H1 (cell line): ENCODE results near the gene SCYL1. TPM values are rescaled to one million over a fixed set of nuclear protein-coding genes. Genes with fewer than 3 reads are reported as not detected.

ENCODE experiments used
- CEBPB ChIP-seq: IDR thresholded peaks from 2 replicates; pipeline ENCODE4 v1.6.1; 2012; ENCODE audit warnings: low read depth, low read length
- CTBP2 ChIP-seq: IDR thresholded peaks from 2 replicates; pipeline ENCODE4 v1.7.0; 2011; ENCODE audit warnings: borderline replicate concordance, mild to moderate bottlenecking, moderate library complexity, mixed read lengths, low read length; ENCODE audit not compliant: insufficient read depth, insufficient read length
- EGR1 ChIP-seq: IDR thresholded peaks from 2 replicates; pipeline ENCODE4 v1.6.1; 2011; ENCODE audit warnings: low read depth, low read length, borderline replicate concordance
- EP300 ChIP-seq, 2 experiments: IDR thresholded peaks; 1 replicate in 1 of 2; 2 replicates in 1 of 2; pipeline ENCODE4 v1.6.1; 2011 to 2012; ENCODE audit warnings: low read depth in 2 of 2, low read length in 2 of 2, mild to moderate bottlenecking in 2 of 2, borderline replicate concordance in 1 of 2, inconsistent platforms in 1 of 2, moderate library complexity in 1 of 2
- RFX5 ChIP-seq: IDR thresholded peaks from 2 replicates; pipeline ENCODE4 v1.6.1; 2011; ENCODE audit warnings: low read depth, low read length, improper control_type of control experiment, borderline replicate concordance
- TCF12 ChIP-seq: IDR thresholded peaks from 2 replicates; pipeline ENCODE4 v1.6.1; 2011; ENCODE audit warnings: low read depth, mild to moderate bottlenecking, low read length
- polyA plus RNA-seq, 7 experiments: library from polyadenylated mRNA; depleted of rRNA in 3 of 7; stranded (reverse) in 5 of 7; unstranded in 2 of 7; fragments of >200 nt in 5 of 7; fragments of 200-250 nt in 2 of 7; gene quantifications; 1 replicate in 5 of 7; 2 replicates in 1 of 7; 4 replicates in 1 of 7; pipeline versions ENCODE4 v1.2.1 to v1.2.3, GENCODE V29; 2011 to 2013; ENCODE audit warnings: missing spikeins in 2 of 7, mixed read lengths in 2 of 7
- total RNA-seq: library from RNA; stranded (reverse); fragmentation: NEBNext Ultra II Directional; extraction: Animal tissue kit (Norgen Biotek cat#: 25700); gene quantifications from 2 replicates; pipeline ENCODE4 v1.2.1, GENCODE V29; 2021

The SCYL1 gene
- total and polyA plus RNA-seq, 2 of the 8 experiments (the other 6 are each of a cell fraction or from before 2014, with no cell fraction given): 59.8 to 77.7 TPM

DNA sequence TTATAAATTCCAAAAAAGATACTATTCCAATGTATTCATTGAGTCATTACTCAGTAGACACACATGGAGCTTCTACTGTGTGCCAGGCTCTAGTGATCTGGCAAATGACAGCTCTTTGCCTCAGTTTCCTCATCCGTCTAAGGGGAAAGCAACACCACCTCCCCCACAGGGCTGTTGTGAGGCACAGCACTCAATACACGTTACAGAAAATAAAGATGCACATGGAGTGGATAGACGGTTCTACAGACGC lies 32.6 kb upstream of the SCYL1 start (continued):
- TF ChIP-seq TCF12 (no peak), CTBP2 (no peak), EP300 (IDR thresholded peaks at IDR 0.05; ENCODE audit: borderline replicate concordance in 1 of 2, low read depth in 2 of 2, low read length in 2 of 2) (no peak), EGR1 (no peak), RFX5 (no peak), CEBPB (no peak)
